Measurements from ENCODE around the gene NDUFA12. TPM values are rescaled to one million over a fixed set of nuclear protein-coding genes. Genes with fewer than 3 reads are reported as not detected.
A peak's percentile ranks its signal among the peaks of the same experiment; 100 is the strongest.

The NDUFA12 gene
- total and polyA plus RNA-seq, 2 of the 13 experiments (the other 11 are each of a cell fraction or from before 2014, with no cell fraction given) = 101 to 173 TPM

DNA sequence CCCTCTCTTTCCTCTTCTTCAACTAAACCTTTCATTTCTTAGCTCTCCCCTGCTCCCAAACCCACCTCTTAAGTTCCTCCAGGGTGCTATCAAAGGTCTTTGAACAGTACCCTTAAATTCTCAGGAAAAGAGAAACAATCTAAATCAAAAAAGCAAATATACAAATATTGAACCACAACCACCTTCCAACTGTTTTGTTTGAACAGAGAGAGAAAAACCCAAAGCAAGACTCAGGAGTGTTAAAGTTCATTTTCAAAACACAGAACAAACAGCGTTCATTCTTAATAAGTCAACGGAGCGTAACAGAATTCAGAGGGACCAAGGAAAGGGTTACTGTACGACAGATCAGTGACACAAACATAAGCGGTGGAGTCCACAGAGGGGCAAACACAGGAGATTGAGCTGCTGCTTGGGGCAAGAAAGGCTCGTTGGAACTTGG lies 73.3 kb downstream of the NDUFA12 start (continued):
- TF ChIP-seq, protein P1, sequence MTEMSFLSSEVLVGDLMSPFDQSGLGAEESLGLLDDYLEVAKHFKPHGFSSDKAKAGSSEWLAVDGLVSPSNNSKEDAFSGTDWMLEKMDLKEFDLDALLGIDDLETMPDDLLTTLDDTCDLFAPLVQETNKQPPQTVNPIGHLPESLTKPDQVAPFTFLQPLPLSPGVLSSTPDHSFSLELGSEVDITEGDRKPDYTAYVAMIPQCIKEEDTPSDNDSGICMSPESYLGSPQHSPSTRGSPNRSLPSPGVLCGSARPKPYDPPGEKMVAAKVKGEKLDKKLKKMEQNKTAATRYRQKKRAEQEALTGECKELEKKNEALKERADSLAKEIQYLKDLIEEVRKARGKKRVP (CRISPR knock-in tag; IDR thresholded peaks at IDR 0.05) = peak in 1 of 2 experiments; percentile 40; a peak in 1 of 4 replicates
- TF ChIP-seq, protein P2, sequence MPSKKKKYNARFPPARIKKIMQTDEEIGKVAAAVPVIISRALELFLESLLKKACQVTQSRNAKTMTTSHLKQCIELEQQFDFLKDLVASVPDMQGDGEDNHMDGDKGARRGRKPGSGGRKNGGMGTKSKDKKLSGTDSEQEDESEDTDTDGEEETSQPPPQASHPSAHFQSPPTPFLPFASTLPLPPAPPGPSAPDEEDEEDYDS (CRISPR knock-in tag; IDR thresholded peaks at IDR 0.05) = peak; percentile 53
- TF ChIP-seq, protein P3, sequence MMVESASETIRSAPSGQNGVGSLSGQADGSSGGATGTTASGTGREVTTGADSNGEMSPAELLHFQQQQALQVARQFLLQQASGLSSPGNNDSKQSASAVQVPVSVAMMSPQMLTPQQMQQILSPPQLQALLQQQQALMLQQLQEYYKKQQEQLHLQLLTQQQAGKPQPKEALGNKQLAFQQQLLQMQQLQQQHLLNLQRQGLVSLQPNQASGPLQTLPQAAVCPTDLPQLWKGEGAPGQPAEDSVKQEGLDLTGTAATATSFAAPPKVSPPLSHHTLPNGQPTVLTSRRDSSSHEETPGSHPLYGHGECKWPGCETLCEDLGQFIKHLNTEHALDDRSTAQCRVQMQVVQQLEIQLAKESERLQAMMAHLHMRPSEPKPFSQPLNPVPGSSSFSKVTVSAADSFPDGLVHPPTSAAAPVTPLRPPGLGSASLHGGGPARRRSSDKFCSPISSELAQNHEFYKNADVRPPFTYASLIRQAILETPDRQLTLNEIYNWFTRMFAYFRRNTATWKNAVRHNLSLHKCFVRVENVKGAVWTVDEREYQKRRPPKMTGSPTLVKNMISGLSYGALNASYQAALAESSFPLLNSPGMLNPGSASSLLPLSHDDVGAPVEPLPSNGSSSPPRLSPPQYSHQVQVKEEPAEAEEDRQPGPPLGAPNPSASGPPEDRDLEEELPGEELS (CRISPR knock-in tag; IDR thresholded peaks at IDR 0.05) = peak; percentile 92
- TF ChIP-seq FOXK2 (IDR thresholded peaks at IDR 0.05) (no peak; the same call in 1 of the 2 replicates), SUZ12 (IDR thresholded peaks at IDR 0.05; ENCODE audit: low read depth, low read length) (no peak), TBL1XR1 (IDR thresholded peaks at IDR 0.05; ENCODE audit: borderline replicate concordance, low read length, partially characterized antibody) (no peak), SMC3 (IDR thresholded peaks at IDR 0.05; ENCODE audit: low read length) (no peak), MED1 (CRISPR knock-in tag; IDR thresholded peaks at IDR 0.05) (peak; percentile 73)

DNA sequence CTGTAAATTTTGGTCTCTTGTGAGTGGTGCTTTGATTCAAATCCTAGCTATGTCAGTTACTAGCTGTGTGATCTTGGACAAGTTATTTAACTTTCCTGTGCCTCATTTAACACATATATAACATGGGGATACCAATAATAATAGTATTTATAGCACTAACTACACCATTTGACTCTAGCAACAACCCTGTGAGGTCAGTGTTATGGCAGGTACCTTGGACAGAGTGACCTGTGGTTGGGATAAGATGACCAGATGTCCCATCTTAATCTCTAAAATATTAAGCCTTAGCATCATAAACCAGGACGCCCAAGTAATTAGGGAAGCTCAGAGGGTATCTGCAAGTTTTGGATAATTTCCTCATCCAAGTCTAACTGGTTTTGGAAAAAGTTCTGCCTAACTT lies 73.7 kb downstream of the NDUFA12 start:
- no peaks in the 10 kb centered on the region for H3K9me3 ChIP-seq (ENCODE audit: low read length)
- peak overlapping the region; percentile 71 for H3K27ac ChIP-seq (ENCODE audit: extremely low read length, insufficient read depth, low read length)
- peak overlapping the region; percentile 72 for H3K4me2 ChIP-seq (ENCODE audit: low read depth, low read length)
- no peak overlapping the region for H2AFZ ChIP-seq (ENCODE audit: low read length)
- no peaks in the 10 kb centered on the region for H3K36me3 ChIP-seq (replicated peaks in 1 of 2; ENCODE audit: control insufficient read depth in 1 of 2, insufficient read depth in 2 of 2, low read length in 2 of 2)
- in situ Hi-C loops (cut with HindIII; ENCODE audit: extremely low pct_ligation_motif_present, low pct_unique_long_range_greater_than_20kb) = no loop called here
- no peaks in the 10 kb centered on the region for H4K20me1 ChIP-seq (ENCODE audit: insufficient read depth, low read length)
- H3K9ac ChIP-seq (ENCODE audit: insufficient read depth, low read depth, low read length) = no peak overlapping the region
- H3K79me2 ChIP-seq (ENCODE audit: insufficient read depth, low read length) = no peaks in the 10 kb centered on the region
- ChIA-PET CTCF (ENCODE audit: low intra/inter-chr PET ratio, low total read pairs) (no interaction called here), POLR2A (no interaction called here)
- intact Hi-C loops (cut with micrococcal nuclease; ENCODE audit: unreplicated experiment) = no loop called here
- FAIRE-seq (no peak), ATAC-seq (peak; percentile 59), DNase-seq (ENCODE audit: low spot score) (no peak)
- TF ChIP-seq, protein P4, sequence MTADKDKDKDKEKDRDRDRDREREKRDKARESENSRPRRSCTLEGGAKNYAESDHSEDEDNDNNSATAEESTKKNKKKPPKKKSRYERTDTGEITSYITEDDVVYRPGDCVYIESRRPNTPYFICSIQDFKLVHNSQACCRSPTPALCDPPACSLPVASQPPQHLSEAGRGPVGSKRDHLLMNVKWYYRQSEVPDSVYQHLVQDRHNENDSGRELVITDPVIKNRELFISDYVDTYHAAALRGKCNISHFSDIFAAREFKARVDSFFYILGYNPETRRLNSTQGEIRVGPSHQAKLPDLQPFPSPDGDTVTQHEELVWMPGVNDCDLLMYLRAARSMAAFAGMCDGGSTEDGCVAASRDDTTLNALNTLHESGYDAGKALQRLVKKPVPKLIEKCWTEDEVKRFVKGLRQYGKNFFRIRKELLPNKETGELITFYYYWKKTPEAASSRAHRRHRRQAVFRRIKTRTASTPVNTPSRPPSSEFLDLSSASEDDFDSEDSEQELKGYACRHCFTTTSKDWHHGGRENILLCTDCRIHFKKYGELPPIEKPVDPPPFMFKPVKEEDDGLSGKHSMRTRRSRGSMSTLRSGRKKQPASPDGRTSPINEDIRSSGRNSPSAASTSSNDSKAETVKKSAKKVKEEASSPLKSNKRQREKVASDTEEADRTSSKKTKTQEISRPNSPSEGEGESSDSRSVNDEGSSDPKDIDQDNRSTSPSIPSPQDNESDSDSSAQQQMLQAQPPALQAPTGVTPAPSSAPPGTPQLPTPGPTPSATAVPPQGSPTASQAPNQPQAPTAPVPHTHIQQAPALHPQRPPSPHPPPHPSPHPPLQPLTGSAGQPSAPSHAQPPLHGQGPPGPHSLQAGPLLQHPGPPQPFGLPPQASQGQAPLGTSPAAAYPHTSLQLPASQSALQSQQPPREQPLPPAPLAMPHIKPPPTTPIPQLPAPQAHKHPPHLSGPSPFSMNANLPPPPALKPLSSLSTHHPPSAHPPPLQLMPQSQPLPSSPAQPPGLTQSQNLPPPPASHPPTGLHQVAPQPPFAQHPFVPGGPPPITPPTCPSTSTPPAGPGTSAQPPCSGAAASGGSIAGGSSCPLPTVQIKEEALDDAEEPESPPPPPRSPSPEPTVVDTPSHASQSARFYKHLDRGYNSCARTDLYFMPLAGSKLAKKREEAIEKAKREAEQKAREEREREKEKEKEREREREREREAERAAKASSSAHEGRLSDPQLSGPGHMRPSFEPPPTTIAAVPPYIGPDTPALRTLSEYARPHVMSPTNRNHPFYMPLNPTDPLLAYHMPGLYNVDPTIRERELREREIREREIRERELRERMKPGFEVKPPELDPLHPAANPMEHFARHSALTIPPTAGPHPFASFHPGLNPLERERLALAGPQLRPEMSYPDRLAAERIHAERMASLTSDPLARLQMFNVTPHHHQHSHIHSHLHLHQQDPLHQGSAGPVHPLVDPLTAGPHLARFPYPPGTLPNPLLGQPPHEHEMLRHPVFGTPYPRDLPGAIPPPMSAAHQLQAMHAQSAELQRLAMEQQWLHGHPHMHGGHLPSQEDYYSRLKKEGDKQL (CRISPR knock-in tag; IDR thresholded peaks at IDR 0.05; ENCODE audit: low read depth) = no peak
- TF ChIP-seq, protein P5, sequence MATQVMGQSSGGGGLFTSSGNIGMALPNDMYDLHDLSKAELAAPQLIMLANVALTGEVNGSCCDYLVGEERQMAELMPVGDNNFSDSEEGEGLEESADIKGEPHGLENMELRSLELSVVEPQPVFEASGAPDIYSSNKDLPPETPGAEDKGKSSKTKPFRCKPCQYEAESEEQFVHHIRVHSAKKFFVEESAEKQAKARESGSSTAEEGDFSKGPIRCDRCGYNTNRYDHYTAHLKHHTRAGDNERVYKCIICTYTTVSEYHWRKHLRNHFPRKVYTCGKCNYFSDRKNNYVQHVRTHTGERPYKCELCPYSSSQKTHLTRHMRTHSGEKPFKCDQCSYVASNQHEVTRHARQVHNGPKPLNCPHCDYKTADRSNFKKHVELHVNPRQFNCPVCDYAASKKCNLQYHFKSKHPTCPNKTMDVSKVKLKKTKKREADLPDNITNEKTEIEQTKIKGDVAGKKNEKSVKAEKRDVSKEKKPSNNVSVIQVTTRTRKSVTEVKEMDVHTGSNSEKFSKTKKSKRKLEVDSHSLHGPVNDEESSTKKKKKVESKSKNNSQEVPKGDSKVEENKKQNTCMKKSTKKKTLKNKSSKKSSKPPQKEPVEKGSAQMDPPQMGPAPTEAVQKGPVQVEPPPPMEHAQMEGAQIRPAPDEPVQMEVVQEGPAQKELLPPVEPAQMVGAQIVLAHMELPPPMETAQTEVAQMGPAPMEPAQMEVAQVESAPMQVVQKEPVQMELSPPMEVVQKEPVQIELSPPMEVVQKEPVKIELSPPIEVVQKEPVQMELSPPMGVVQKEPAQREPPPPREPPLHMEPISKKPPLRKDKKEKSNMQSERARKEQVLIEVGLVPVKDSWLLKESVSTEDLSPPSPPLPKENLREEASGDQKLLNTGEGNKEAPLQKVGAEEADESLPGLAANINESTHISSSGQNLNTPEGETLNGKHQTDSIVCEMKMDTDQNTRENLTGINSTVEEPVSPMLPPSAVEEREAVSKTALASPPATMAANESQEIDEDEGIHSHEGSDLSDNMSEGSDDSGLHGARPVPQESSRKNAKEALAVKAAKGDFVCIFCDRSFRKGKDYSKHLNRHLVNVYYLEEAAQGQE (IDR thresholded peaks at IDR 0.05; ENCODE audit: borderline replicate concordance in 1 of 2, low read depth in 1 of 2, low read length in 2 of 2) = peak in 1 of 2 experiments; percentile 88
- WGBS (ENCODE audit: low lambda C conversion rate) = 0% methylated on average over 1 of the region's 1 CpG
- H3K4me3 ChIP-seq (replicated peaks in 1 of 3; ENCODE audit: insufficient read depth in 1 of 3, low read depth in 2 of 3, low read length in 3 of 3) = peak overlapping the region in 2 of 3 experiments; percentile 20 to 25; a peak in 2 of 6 replicates
- BruUV-seq (replicated peaks) = no TSS peak
- H3K27me3 ChIP-seq (ENCODE audit: control insufficient read depth in 1 of 2, insufficient read depth in 2 of 2, low read length in 2 of 2) = no peaks in the 10 kb centered on the region
- H3K4me1 ChIP-seq (ENCODE audit: insufficient read depth, low read length) = peaks cover 63% of the 10 kb centered on the region
